Panc1 (cell line): Measurements from ENCODE around the gene GAP43.

Experiments
- POLR2AphosphoS5 ChIP-seq: IDR thresholded peaks from 2 replicates; pipeline ENCODE4 v1.6.1; 2012; ENCODE audit warnings: mild to moderate bottlenecking, low read depth, low read length, moderate library complexity
- SIN3A ChIP-seq: IDR thresholded peaks from 2 replicates; pipeline ENCODE4 v1.6.1; 2012; ENCODE audit warnings: low read depth, mild to moderate bottlenecking, low read length, moderate library complexity, borderline replicate concordance; ENCODE audit not compliant: insufficient read depth
- TF ChIP-seq, protein P1 (sequence below): fragments of 450-650 bp; IDR thresholded peaks from 2 replicates; pipeline ENCODE4 v1.5.1; 2017; ENCODE audit warnings: mild to moderate bottlenecking
- TF ChIP-seq, protein P2 (sequence below), 2 experiments: IDR thresholded peaks; 2 replicates each; pipeline ENCODE4 v1.6.1; 2011 to 2012; ENCODE audit warnings: low read depth in 2 of 2, control low read depth in 1 of 2, low read length in 1 of 2, mild to moderate bottlenecking in 1 of 2, moderate library complexity in 1 of 2; ENCODE audit not compliant: insufficient read depth in 1 of 2

DNA sequence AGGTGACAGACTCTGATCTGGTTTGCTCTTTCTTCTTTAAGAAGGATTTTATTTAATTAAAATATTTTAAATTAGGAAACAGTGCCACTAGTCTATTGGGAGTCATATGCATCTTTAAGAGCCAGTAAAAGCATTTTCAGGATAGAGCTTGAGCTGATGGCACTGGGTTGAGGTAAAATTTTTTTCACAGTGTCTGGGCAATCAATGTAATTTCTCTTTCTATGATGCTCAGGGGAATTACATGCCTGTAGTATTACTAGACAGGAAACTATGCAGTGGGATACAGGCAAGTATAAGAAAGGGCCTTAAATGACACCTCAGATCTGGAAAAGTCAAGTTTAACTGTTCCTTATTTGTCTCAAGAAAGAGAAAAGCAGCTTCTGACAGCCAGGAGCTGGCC is 76.4 kb downstream of the GAP43 start:
- TF ChIP-seq POLR2AphosphoS5 (no peak), SIN3A (no peak)
- TF ChIP-seq, protein P1, sequence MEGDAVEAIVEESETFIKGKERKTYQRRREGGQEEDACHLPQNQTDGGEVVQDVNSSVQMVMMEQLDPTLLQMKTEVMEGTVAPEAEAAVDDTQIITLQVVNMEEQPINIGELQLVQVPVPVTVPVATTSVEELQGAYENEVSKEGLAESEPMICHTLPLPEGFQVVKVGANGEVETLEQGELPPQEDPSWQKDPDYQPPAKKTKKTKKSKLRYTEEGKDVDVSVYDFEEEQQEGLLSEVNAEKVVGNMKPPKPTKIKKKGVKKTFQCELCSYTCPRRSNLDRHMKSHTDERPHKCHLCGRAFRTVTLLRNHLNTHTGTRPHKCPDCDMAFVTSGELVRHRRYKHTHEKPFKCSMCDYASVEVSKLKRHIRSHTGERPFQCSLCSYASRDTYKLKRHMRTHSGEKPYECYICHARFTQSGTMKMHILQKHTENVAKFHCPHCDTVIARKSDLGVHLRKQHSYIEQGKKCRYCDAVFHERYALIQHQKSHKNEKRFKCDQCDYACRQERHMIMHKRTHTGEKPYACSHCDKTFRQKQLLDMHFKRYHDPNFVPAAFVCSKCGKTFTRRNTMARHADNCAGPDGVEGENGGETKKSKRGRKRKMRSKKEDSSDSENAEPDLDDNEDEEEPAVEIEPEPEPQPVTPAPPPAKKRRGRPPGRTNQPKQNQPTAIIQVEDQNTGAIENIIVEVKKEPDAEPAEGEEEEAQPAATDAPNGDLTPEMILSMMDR: no peak
- TF ChIP-seq, protein P2, sequence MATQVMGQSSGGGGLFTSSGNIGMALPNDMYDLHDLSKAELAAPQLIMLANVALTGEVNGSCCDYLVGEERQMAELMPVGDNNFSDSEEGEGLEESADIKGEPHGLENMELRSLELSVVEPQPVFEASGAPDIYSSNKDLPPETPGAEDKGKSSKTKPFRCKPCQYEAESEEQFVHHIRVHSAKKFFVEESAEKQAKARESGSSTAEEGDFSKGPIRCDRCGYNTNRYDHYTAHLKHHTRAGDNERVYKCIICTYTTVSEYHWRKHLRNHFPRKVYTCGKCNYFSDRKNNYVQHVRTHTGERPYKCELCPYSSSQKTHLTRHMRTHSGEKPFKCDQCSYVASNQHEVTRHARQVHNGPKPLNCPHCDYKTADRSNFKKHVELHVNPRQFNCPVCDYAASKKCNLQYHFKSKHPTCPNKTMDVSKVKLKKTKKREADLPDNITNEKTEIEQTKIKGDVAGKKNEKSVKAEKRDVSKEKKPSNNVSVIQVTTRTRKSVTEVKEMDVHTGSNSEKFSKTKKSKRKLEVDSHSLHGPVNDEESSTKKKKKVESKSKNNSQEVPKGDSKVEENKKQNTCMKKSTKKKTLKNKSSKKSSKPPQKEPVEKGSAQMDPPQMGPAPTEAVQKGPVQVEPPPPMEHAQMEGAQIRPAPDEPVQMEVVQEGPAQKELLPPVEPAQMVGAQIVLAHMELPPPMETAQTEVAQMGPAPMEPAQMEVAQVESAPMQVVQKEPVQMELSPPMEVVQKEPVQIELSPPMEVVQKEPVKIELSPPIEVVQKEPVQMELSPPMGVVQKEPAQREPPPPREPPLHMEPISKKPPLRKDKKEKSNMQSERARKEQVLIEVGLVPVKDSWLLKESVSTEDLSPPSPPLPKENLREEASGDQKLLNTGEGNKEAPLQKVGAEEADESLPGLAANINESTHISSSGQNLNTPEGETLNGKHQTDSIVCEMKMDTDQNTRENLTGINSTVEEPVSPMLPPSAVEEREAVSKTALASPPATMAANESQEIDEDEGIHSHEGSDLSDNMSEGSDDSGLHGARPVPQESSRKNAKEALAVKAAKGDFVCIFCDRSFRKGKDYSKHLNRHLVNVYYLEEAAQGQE (IDR thresholded peaks at IDR 0.05; ENCODE audit: insufficient read depth in 1 of 2, low read depth in 2 of 2, low read length in 1 of 2): no peak
